Left lung (tissue), 10 donors: ENCODE data around the gene CMTM1. TPM values are rescaled to one million over a fixed set of nuclear protein-coding genes. Genes with fewer than 3 reads are reported as not detected.

Experiments
- ATAC-seq: fragments of 200-7000 bp; cut with Tn5 transposase; one replicate; pipeline ENCODE4 v1.9.1; 2020; ENCODE audit warnings: moderate library complexity
- DNase-seq, 4 donors: peaks; one replicate each; pipeline ENCODE4 v3.0.0-alpha.2; 2013 to 2020
- H3K27ac ChIP-seq, 2 donors: fragments of 200-600 bp; sonication (generic) in 1 of 2; one replicate each; pipeline versions ENCODE4 v1.5.0 to v1.8.0; 2020 to 2021
- H3K27me3 ChIP-seq, 2 donors: fragments of 200-600 bp; sonication (generic) in 1 of 2; one replicate each; pipeline versions ENCODE4 v1.5.0 to v1.8.0; 2020 to 2021
- H3K36me3 ChIP-seq, 2 donors: fragments of 200-600 bp; sonication (generic) in 1 of 2; one replicate each; pipeline versions ENCODE4 v1.5.0 to v1.8.0; 2020 to 2021
- H3K4me1 ChIP-seq, 2 donors: fragments of 200-600 bp; one replicate each; pipeline ENCODE4 v1.8.0; 2021
- H3K4me3 ChIP-seq, 2 donors: fragments of 200-600 bp; sonication (generic) in 1 of 2; one replicate each; pipeline versions ENCODE4 v1.5.0 to v1.8.0; 2020 to 2021; ENCODE audit warnings: mild to moderate bottlenecking in 1 of 2
- H3K9me3 ChIP-seq, 2 donors: fragments of 200-600 bp; sonication (generic) in 1 of 2; one replicate each; pipeline versions ENCODE4 v1.5.0 to v1.8.0; 2020 to 2021
- intact Hi-C, 2 donors: fragments of 100-400 bp; cut with DNase I; formaldehyde crosslinking; loops; one replicate each; pipeline versions ENCODE4 v1.11.2 to v1.14.2; 2022
- polyA plus RNA-seq, 6 donors: library from polyadenylated mRNA; unstranded; fragments of 120-200 nt; gene quantifications; one replicate each; pipeline ENCODE4 v1.2.1, GENCODE V29; 2013; ENCODE audit not compliant: insufficient read length in 6 of 6
- total RNA-seq, 2 donors: library from RNA; stranded (reverse); fragmentation: NEBNext Ultra II Directional; extraction: Animal tissue kit (Norgen Biotek cat#: 25700); gene quantifications; one replicate each; pipeline ENCODE4 v1.2.1, GENCODE V29; 2021
- TF ChIP-seq, protein P1 (sequence below), 2 donors: fragments of 200-600 bp; sonication (generic) in 1 of 2; IDR thresholded peaks; one replicate each; pipeline versions ENCODE4 v1.5.0 to v1.8.0; 2021; ENCODE audit warnings: antibody characterized with exemption in 2 of 2
- donor health status: DM: no; HTN: yes; CAD: no.
- donor health status: DM: no; HTN: no; CAD: no.

The CMTM1 gene
- total and polyA plus RNA-seq, 8 donors, result 5.7 to 10.1 (median 9.5) TPM

GRCh38 chr16:66543541-66543940 is 22.7 kb upstream of the CMTM1 start:
- peak overlapping the region in 1 of 2 donors; percentile 45 for H3K27ac ChIP-seq
- ATAC-seq (no peak), DNase-seq (no peak)
- TF ChIP-seq, protein P1, sequence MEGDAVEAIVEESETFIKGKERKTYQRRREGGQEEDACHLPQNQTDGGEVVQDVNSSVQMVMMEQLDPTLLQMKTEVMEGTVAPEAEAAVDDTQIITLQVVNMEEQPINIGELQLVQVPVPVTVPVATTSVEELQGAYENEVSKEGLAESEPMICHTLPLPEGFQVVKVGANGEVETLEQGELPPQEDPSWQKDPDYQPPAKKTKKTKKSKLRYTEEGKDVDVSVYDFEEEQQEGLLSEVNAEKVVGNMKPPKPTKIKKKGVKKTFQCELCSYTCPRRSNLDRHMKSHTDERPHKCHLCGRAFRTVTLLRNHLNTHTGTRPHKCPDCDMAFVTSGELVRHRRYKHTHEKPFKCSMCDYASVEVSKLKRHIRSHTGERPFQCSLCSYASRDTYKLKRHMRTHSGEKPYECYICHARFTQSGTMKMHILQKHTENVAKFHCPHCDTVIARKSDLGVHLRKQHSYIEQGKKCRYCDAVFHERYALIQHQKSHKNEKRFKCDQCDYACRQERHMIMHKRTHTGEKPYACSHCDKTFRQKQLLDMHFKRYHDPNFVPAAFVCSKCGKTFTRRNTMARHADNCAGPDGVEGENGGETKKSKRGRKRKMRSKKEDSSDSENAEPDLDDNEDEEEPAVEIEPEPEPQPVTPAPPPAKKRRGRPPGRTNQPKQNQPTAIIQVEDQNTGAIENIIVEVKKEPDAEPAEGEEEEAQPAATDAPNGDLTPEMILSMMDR (IDR thresholded peaks at IDR 0.05), result no peak
- peaks cover 0 to 31% of the 10 kb centered on the region in 2 donors for H3K4me1 ChIP-seq
- H3K27me3 ChIP-seq, result no peaks in the 10 kb centered on the region
- no peaks in the 10 kb centered on the region for H3K9me3 ChIP-seq
- H3K36me3 ChIP-seq, result peaks cover 0 to 9% of the 10 kb centered on the region in 2 donors
- intact Hi-C loops, result no loop called here
- no peak overlapping the region for H3K4me3 ChIP-seq

DNA sequence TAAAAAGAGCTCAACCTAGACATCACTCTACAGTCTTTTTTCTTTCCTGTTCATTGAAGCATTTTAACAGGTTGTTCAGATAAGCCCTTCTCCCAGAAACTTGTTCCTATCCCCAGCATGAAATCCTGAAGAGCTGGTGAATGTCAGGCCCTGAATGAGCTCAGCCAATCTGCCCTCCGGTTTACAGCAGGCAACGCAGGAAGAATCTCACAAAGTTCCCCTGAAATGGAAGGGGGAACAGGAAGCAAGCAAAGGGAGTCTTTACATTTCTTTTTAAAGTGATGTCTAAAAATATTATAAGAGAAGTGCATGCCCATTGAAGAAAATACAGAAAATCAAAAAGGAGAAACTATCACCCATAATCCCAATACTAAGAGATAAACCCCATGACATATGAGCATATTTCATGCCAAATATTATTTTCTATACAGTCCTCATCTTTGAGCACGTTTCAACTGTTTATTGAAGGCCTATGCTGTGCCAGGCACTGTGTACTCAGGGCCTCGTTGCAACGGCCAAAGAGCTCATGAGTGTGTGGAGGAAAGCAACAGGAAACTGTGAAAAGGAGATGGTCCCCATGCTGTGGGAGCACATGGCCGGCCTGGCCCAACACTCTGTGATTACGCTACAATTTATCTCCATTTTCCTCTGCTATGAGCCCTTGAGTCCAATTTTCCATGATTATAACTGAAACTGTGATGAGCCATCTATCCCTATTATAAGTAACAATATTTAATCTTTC is 22.1 kb upstream of the CMTM1 start:
- H3K27me3 ChIP-seq, result no peaks in the 10 kb centered on the region
- DNase-seq, result no peak
- peaks cover 0 to 9% of the 10 kb centered on the region in 2 donors for H3K36me3 ChIP-seq
- TF ChIP-seq, protein P1 (IDR thresholded peaks at IDR 0.05), result no peak
- no peak for ATAC-seq
- no peak overlapping the region for H3K4me3 ChIP-seq
- peak overlapping the region in 1 of 2 donors; percentile 45 for H3K27ac ChIP-seq
- no peaks in the 10 kb centered on the region for H3K9me3 ChIP-seq
- peaks cover 0 to 38% of the 10 kb centered on the region in 2 donors for H3K4me1 ChIP-seq
- intact Hi-C loops, result no loop called here

GRCh38 chr16:66547101-66547989 is 18.9 kb upstream of the CMTM1 start:
- DNase-seq (no peak), ATAC-seq (no peak)
- peak overlapping the region in 1 of 2 donors; percentile 98 for H3K27ac ChIP-seq
- no peaks in the 10 kb centered on the region for H3K9me3 ChIP-seq
- H3K4me3 ChIP-seq, result no peak overlapping the region
- TF ChIP-seq, protein P1 (IDR thresholded peaks at IDR 0.05), result no peak
- no peaks in the 10 kb centered on the region for H3K36me3 ChIP-seq
- H3K4me1 ChIP-seq, result peaks cover 20 to 51% of the 10 kb centered on the region in 2 donors
- intact Hi-C loops, result no loop called here
- H3K27me3 ChIP-seq, result no peaks in the 10 kb centered on the region

DNA sequence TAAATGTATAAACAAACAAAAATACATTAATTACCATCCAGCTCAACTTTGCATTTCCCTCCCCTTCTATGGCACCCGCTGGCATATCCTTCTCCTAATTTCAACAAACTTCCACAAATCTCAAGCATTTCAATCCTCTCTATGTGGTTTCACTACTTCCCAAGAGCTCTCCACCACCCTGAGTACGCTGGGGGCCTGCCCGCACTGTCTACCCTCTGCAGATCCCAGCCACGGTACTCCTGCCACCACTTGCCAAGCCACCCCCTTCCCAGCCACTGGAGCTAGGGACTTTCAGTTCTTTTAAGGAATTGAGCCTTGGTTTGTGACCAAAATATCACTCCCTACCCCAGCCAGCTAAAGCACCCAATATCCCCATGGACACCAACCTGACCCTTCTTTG is 18.2 kb upstream of the CMTM1 start:
- no peak overlapping the region for H3K4me3 ChIP-seq
- no peak for ATAC-seq
- no peak for DNase-seq
- intact Hi-C loops, result no loop called here
- H3K4me1 ChIP-seq, result peaks cover 22 to 55% of the 10 kb centered on the region in 2 donors
- no peaks in the 10 kb centered on the region for H3K9me3 ChIP-seq
- TF ChIP-seq, protein P1 (IDR thresholded peaks at IDR 0.05), result no peak
- H3K27me3 ChIP-seq, result no peaks in the 10 kb centered on the region
- no peaks in the 10 kb centered on the region for H3K36me3 ChIP-seq
- peak overlapping the region; percentile 96 to 98 for H3K27ac ChIP-seq

DNA sequence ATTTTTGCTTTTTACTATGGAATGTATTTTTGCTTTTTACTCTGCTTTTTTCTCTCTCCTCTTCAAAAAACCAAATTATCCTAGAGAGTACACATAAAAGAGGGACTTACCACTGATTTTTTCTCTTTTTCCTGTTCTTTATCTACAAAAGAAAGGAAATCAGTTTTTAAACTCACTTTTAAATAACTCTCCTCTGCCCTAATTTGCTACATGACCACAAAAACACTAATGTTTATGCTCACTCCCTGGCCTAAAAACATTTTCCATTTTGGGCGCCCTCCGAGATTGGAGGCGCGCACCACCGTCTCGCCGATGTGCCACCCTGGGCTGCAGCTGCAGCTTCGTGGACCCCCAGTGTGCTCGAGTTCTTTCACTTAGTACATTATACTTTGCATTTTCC is 17.4 kb upstream of the CMTM1 start:
- peaks cover 24 to 60% of the 10 kb centered on the region in 2 donors for H3K4me1 ChIP-seq
- no peaks in the 10 kb centered on the region for H3K27me3 ChIP-seq
- TF ChIP-seq, protein P1 (IDR thresholded peaks at IDR 0.05), result no peak
- intact Hi-C loops, result no loop called here
- peak overlapping the region; percentile 96 to 98 for H3K27ac ChIP-seq
- no peak for DNase-seq
- no peak for ATAC-seq
- peak overlapping the region; percentile 69 to 80 for H3K4me3 ChIP-seq
- no peaks in the 10 kb centered on the region for H3K9me3 ChIP-seq
- no peaks in the 10 kb centered on the region for H3K36me3 ChIP-seq
